SK-N-SH treated with all-trans-retinoic acid at 6 μM for 48 hours (cell line): ENCODE results near the gene GNPAT.

Experiments
- ATAC-seq: fragments of 200-7000 bp; cut with Tn5 transposase; 3 replicates; pipeline ENCODE4 v1.9.1; 2020; ENCODE audit warnings: mild to moderate bottlenecking, moderate library complexity
- ARNTL ChIP-seq: fragments of 450-650 bp; formaldehyde crosslinking; IDR thresholded peaks from 2 replicates; pipeline ENCODE4 v1.5.0; 2020; ENCODE audit warnings: low read depth, mild to moderate bottlenecking, moderate library complexity, borderline replicate concordance
- BACH2 ChIP-seq: fragments of 250-450 bp; sonication (Bioruptor Pico); IDR thresholded peaks from 2 replicates; pipeline ENCODE4 v1.9.0; 2021; ENCODE audit warnings: mild to moderate bottlenecking, borderline replicate concordance
- CSDC2 ChIP-seq: fragments of 250-450 bp; sonication (Bioruptor Pico); IDR thresholded peaks from 2 replicates; pipeline ENCODE4 v1.5.0; 2020; ENCODE audit warnings: mild to moderate bottlenecking, moderate library complexity
- ESRRG ChIP-seq: fragments of 250-450 bp; sonication (Bioruptor Pico); IDR thresholded peaks from 2 replicates; pipeline ENCODE4 v1.6.1; 2021; ENCODE audit warnings: mild to moderate bottlenecking
- GLIS3 ChIP-seq: fragments of 250-450 bp; sonication (Bioruptor Pico); IDR thresholded peaks from 2 replicates; pipeline ENCODE4 v1.5.0; 2020; ENCODE audit warnings: mild to moderate bottlenecking, moderate library complexity
- ISL1 ChIP-seq: fragments of 250-450 bp; sonication (Bioruptor Pico); IDR thresholded peaks from 2 replicates; pipeline ENCODE4 v2.1.2; 2022; ENCODE audit warnings: mild to moderate bottlenecking, moderate library complexity
- OSR1 ChIP-seq: fragments of 250-450 bp; sonication (Bioruptor Pico); IDR thresholded peaks from 2 replicates; pipeline ENCODE4 v1.8.0; 2022; ENCODE audit warnings: moderate library complexity, mild to moderate bottlenecking, inconsistent platforms
- PPARA ChIP-seq: fragments of 250-450 bp; sonication (Bioruptor Pico); IDR thresholded peaks from 2 replicates; pipeline ENCODE4 v1.5.0; 2020; ENCODE audit warnings: mild to moderate bottlenecking, borderline replicate concordance
- RARB ChIP-seq: fragments of 250-450 bp; sonication (Bioruptor Pico); IDR thresholded peaks from 2 replicates; pipeline ENCODE4 v1.8.0; 2021; ENCODE audit warnings: mild to moderate bottlenecking, moderate library complexity
- TOX ChIP-seq: fragments of 250-450 bp; sonication (Bioruptor Pico); IDR thresholded peaks from 2 replicates; pipeline ENCODE4 v1.8.0; 2021; ENCODE audit warnings: mild to moderate bottlenecking, moderate library complexity, borderline replicate concordance
- ZC3H10 ChIP-seq: fragments of 250-450 bp; sonication (Bioruptor Pico); IDR thresholded peaks from 2 replicates; pipeline ENCODE4 v1.5.1; 2021; ENCODE audit warnings: mild to moderate bottlenecking, moderate library complexity
- ZFP3 ChIP-seq: fragments of 250-450 bp; sonication (Bioruptor Pico); IDR thresholded peaks from 2 replicates; pipeline ENCODE4 v1.5.0; 2020; ENCODE audit warnings: mild to moderate bottlenecking, moderate library complexity
- ZFP30 ChIP-seq: fragments of 450-650 bp; formaldehyde crosslinking; IDR thresholded peaks from 2 replicates; pipeline ENCODE4 v1.5.0; 2022; ENCODE audit warnings: mild to moderate bottlenecking, moderate library complexity
- ZNF565 ChIP-seq: fragments of 450-650 bp; formaldehyde crosslinking; conservative IDR thresholded peaks from 2 replicates; pipeline ENCODE4 v1.5.0; 2020; ENCODE audit warnings: low read depth, mild to moderate bottlenecking, moderate library complexity
- ZNF70 ChIP-seq: fragments of 450-650 bp; formaldehyde crosslinking; IDR thresholded peaks from 2 replicates; pipeline ENCODE4 v1.5.0; 2020; ENCODE audit warnings: mild to moderate bottlenecking, moderate library complexity
- ZNF8 ChIP-seq: fragments of 450-650 bp; formaldehyde crosslinking; IDR thresholded peaks from 2 replicates; pipeline ENCODE4 v1.5.0; 2020; ENCODE audit warnings: mild to moderate bottlenecking, moderate library complexity
- TF ChIP-seq, protein P1 (sequence below): fragments of 250-450 bp; sonication (Bioruptor Pico); IDR thresholded peaks from 2 replicates; pipeline ENCODE4 v1.8.0; 2021; ENCODE audit warnings: low read depth, mild to moderate bottlenecking, moderate library complexity, borderline replicate concordance
- TF ChIP-seq, protein P2 (sequence below): fragments of 250-450 bp; sonication (Bioruptor Pico); IDR thresholded peaks from 2 replicates; pipeline ENCODE4 v1.5.0; 2020; ENCODE audit warnings: mild to moderate bottlenecking, moderate library complexity
- TF ChIP-seq, protein P3 (sequence below): fragments of 250-450 bp; sonication (Bioruptor Pico); IDR thresholded peaks from 2 replicates; pipeline ENCODE4 v1.5.1; 2021; ENCODE audit warnings: mild to moderate bottlenecking, moderate library complexity
- TF ChIP-seq, protein P4 (sequence below): fragments of 250-450 bp; sonication (Bioruptor Pico); IDR thresholded peaks from 2 replicates; pipeline ENCODE4 v1.5.1; 2020; ENCODE audit warnings: low read depth, mild to moderate bottlenecking, moderate library complexity
- TF ChIP-seq, protein P5 (sequence below): fragments of 250-450 bp; sonication (Bioruptor Pico); IDR thresholded peaks from 2 replicates; pipeline ENCODE4 v1.8.0; 2020; ENCODE audit warnings: mild to moderate bottlenecking, moderate library complexity, borderline replicate concordance

The GNPAT gene

DNA sequence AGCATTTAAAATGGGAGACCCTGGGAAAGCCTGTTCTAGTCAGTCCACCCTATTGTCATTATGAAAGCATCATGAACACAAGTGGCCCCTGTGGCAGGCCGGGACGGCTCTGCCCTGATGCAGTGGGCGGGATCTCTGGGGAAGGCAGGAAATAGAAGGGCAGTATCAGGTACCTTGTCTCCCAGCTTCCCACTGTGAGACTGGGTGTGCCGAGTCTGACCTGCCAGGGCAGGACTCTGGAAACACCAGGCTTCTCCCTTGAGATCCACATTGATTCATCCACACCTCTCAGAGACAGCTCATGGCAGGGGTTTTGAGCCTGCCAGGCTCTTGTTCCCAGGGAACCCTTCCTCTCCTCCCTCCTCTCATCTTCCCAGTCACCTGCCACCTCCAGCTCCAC is 24.5 kb upstream of the GNPAT start (continued):
- TF ChIP-seq, protein P1, sequence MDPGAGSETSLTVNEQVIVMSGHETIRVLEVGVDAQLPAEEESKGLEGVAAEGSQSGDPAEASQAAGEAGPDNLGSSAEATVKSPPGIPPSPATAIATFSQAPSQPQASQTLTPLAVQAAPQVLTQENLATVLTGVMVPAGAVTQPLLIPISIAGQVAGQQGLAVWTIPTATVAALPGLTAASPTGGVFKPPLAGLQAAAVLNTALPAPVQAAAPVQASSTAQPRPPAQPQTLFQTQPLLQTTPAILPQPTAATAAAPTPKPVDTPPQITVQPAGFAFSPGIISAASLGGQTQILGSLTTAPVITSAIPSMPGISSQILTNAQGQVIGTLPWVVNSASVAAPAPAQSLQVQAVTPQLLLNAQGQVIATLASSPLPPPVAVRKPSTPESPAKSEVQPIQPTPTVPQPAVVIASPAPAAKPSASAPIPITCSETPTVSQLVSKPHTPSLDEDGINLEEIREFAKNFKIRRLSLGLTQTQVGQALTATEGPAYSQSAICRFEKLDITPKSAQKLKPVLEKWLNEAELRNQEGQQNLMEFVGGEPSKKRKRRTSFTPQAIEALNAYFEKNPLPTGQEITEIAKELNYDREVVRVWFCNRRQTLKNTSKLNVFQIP = no peak
- TF ChIP-seq CSDC2 (CRISPR knock-in tag) (no peak), ARNTL (CRISPR knock-in tag) (no peak), ZNF70 (CRISPR knock-in tag) (no peak)

DNA sequence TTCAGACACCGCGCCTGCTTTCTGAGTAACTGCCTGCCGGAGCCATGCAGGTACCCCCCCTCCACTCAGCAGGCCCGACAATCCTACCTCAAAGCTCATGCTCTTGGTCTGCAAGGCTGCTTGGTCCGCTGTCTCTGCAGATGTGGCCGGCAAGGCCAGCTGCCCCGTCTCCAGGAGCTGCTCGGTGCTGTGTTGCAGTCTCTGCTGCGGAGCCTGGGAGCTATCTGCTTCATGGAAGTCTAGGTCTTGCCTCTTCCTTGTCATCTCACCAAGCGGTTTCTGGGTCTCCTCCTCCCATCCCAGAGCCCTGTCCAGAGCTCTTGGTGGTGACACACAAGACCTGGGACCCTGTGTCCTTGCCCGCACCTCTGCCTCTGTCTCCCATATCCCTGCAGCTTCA is 24.0 kb upstream of the GNPAT start:
- no peak for ATAC-seq
- TF ChIP-seq ZFP30 (CRISPR knock-in tag) = no peak

DNA sequence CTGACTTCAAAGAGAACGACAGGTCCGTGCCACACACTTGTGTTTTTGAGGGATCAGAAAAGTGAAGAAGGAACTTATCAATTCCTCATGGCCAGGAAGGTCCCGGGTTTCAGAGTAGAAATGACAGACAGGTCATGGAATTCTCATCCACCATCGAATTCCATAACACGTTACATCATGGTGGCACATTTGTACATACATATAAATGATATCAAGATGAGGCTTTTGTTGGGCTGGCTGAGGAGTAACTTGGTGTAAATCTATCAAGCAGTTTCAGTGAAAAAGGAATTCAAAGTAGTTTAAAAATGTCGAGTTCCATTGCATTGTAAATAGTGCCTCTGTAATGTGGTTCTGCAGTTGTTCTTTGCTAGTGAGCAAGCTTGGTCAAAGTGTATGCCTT is 22.9 kb upstream of the GNPAT start:
- TF ChIP-seq OSR1 (CRISPR knock-in tag) (no peak), RARB (no peak), PPARA (CRISPR knock-in tag) (no peak), ZFP3 (CRISPR knock-in tag) (no peak)
- TF ChIP-seq, protein P2, sequence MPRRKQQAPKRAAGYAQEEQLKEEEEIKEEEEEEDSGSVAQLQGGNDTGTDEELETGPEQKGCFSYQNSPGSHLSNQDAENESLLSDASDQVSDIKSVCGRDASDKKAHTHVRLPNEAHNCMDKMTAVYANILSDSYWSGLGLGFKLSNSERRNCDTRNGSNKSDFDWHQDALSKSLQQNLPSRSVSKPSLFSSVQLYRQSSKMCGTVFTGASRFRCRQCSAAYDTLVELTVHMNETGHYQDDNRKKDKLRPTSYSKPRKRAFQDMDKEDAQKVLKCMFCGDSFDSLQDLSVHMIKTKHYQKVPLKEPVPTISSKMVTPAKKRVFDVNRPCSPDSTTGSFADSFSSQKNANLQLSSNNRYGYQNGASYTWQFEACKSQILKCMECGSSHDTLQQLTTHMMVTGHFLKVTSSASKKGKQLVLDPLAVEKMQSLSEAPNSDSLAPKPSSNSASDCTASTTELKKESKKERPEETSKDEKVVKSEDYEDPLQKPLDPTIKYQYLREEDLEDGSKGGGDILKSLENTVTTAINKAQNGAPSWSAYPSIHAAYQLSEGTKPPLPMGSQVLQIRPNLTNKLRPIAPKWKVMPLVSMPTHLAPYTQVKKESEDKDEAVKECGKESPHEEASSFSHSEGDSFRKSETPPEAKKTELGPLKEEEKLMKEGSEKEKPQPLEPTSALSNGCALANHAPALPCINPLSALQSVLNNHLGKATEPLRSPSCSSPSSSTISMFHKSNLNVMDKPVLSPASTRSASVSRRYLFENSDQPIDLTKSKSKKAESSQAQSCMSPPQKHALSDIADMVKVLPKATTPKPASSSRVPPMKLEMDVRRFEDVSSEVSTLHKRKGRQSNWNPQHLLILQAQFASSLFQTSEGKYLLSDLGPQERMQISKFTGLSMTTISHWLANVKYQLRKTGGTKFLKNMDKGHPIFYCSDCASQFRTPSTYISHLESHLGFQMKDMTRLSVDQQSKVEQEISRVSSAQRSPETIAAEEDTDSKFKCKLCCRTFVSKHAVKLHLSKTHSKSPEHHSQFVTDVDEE (CRISPR knock-in tag) = no peak
- no peak for ATAC-seq

DNA sequence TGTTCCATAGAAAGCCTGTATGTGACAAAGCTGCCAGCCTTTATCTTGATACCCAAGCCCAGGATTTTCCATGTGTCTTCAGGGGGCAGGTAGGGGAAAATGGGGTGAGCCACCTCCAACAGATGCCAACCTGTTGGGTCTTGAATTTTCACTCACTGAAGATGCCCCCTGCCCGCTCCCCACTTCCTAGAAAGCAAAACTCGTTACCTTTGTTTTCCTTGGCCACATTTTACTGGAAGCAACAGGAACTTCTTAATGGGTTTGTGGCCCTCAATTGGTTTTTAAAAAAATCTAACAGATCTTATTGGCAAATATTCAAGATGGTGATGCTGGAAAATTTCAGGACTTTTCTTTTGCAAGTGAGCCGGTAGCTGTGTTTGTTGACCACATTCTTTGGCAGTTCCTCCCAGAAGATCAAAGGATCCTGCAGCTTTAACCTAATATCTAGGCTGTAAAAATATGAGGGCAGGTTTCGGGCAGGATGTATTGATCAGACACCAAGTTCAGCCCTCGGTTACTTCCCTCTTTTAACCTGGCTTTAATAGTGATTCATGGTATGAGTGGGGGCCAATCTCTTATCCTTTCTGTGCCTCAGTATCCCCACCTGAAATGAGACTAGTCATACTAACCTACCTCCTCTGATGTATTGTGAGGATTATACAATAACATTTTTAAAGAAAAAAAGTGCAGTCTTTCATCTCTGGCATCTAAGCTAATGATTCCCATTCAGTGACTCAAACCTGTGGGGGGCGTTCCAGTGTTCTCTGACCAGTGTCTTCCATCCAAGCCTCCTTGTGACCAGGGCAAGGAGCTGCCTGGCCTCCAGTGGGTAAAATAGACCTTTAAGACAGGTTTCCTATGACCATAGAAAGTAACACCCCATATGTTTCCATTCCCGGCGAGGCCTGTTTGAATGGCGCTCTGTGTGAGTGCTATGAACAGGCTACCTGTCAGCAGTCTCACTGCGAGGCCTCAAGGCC is 21.3 kb upstream of the GNPAT start:
- TF ChIP-seq RARB = no peak
- TF ChIP-seq OSR1 (CRISPR knock-in tag) = no peak
- TF ChIP-seq ZFP30 (CRISPR knock-in tag) = no peak
- TF ChIP-seq ZNF565 (CRISPR knock-in tag) = no peak
- no peak for TF ChIP-seq ZC3H10 (CRISPR knock-in tag)
- TF ChIP-seq, all 23 proteins: peak for 0

DNA sequence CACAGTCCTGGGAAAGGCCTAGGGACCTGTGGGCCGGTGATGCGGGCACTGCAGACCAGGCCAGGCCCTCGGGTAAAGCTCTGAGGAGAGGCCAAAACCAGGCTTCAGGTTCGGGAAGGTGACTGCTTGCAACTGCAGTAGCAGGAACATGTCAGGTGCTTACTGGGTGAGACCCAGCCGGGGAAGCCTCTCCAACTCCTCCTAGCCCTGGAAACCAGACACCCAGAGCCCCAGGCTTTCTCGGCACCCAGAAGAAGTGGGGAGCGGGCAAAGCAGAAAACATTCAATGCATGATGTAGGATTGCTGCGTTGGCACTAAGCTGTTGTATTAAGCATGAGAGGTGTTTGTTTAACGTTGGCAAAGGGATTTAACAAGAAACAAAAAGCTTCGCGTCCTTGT is 20.2 kb upstream of the GNPAT start:
- ATAC-seq = no peak
- TF ChIP-seq ZNF8 (CRISPR knock-in tag) (no peak), ARNTL (CRISPR knock-in tag) (no peak)
- TF ChIP-seq, protein P3, sequence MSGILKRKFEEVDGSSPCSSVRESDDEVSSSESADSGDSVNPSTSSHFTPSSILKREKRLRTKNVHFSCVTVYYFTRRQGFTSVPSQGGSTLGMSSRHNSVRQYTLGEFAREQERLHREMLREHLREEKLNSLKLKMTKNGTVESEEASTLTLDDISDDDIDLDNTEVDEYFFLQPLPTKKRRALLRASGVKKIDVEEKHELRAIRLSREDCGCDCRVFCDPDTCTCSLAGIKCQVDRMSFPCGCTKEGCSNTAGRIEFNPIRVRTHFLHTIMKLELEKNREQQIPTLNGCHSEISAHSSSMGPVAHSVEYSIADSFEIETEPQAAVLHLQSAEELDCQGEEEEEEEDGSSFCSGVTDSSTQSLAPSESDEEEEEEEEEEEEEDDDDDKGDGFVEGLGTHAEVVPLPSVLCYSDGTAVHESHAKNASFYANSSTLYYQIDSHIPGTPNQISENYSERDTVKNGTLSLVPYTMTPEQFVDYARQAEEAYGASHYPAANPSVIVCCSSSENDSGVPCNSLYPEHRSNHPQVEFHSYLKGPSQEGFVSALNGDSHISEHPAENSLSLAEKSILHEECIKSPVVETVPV (CRISPR knock-in tag) = no peak

More for the DNA sequence above, 21.3 kb upstream of the GNPAT start:
- ATAC-seq = no peak

DNA sequence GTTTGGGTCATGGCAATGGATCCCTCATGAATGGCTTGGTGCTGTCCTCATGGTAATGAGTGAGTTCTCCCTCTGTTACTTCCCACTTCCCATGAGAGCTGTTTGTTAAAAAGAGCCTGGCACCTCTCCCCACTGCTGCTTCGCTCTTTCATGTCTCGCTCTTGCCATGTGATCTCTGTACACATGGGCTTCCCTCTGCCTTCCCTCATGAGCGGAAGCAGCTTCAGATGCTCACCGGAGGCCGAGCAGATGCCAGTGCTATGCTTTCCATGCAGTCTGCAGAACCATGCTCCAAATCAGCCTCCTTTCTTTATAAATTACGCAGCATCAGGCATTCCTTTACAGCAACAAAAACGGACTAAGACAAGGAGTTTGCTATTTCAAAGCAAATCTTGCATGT is 14.9 kb upstream of the GNPAT start:
- ATAC-seq = no peak
- TF ChIP-seq ESRRG (CRISPR knock-in tag) (no peak), ZNF565 (CRISPR knock-in tag) (no peak), ISL1 (CRISPR knock-in tag) (no peak), GLIS3 (CRISPR knock-in tag) (no peak), TOX (CRISPR knock-in tag) (no peak), BACH2 (CRISPR knock-in tag) (no peak)
- TF ChIP-seq, protein P4, sequence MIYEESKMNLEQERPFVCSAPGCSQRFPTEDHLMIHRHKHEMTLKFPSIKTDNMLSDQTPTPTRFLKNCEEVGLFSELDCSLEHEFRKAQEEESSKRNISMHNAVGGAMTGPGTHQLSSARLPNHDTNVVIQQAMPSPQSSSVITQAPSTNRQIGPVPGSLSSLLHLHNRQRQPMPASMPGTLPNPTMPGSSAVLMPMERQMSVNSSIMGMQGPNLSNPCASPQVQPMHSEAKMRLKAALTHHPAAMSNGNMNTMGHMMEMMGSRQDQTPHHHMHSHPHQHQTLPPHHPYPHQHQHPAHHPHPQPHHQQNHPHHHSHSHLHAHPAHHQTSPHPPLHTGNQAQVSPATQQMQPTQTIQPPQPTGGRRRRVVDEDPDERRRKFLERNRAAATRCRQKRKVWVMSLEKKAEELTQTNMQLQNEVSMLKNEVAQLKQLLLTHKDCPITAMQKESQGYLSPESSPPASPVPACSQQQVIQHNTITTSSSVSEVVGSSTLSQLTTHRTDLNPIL (CRISPR knock-in tag) = no peak
- TF ChIP-seq, protein P1 = no peak
- TF ChIP-seq, protein P5, sequence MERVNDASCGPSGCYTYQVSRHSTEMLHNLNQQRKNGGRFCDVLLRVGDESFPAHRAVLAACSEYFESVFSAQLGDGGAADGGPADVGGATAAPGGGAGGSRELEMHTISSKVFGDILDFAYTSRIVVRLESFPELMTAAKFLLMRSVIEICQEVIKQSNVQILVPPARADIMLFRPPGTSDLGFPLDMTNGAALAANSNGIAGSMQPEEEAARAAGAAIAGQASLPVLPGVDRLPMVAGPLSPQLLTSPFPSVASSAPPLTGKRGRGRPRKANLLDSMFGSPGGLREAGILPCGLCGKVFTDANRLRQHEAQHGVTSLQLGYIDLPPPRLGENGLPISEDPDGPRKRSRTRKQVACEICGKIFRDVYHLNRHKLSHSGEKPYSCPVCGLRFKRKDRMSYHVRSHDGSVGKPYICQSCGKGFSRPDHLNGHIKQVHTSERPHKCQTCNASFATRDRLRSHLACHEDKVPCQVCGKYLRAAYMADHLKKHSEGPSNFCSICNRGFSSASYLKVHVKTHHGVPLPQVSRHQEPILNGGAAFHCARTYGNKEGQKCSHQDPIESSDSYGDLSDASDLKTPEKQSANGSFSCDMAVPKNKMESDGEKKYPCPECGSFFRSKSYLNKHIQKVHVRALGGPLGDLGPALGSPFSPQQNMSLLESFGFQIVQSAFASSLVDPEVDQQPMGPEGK (CRISPR knock-in tag) = no peak
